ENCODE measurements around the gene GRIN1. TPM values are rescaled to one million over a fixed set of nuclear protein-coding genes. Genes with fewer than 3 reads are reported as not detected.

The GRIN1 gene
- total RNA-seq, 1 donor from 2014 or later: not detected

DNA sequence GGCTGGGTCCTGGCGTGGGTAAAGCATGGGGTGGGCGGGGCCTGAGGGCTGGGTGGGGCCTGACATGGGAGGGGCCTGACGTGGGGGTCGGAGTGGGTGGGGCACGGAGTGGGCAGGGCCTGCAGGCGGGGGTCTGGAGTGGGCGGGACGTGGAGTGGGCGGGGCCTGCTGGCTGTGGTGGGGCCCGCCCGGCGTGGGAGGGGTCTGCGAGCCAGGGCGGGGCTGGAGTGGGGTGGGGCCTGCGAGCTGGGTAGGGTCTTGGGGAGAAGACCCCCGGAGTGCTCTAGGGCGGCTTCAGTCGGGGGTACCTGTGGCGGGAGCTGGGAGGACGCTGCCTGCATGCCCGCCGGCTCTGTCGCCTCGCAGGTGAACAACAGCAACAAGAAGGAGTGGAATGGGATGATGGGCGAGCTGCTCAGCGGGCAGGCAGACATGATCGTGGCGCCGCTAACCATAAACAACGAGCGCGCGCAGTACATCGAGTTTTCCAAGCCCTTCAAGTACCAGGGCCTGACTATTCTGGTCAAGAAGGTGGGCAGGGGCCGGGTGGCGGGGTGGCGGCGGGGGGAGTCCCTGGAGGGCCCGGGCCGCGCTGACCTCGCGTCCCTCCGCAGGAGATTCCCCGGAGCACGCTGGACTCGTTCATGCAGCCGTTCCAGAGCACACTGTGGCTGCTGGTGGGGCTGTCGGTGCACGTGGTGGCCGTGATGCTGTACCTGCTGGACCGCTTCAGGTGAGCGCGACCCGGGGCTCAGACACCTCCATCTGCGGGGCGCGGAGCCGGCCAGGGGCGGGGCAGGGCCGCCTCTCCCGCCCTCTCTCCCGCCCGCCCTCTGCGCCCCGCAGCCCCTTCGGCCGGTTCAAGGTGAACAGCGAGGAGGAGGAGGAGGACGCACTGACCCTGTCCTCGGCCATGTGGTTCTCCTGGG, 22.9 kb downstream of the GRIN1 start:
- no peak for DNase-seq (ENCODE audit: low spot score)

- no peak for DNase-seq (ENCODE audit: low spot score)
Observed at GRCh38 chr9:137162505-137163364, 23.8 kb downstream of the GRIN1 start.

GRCh38 chr9:137163365-137163715, 24.4 kb downstream of the GRIN1 start:
- DNase-seq (ENCODE audit: low spot score): no peak

DNA sequence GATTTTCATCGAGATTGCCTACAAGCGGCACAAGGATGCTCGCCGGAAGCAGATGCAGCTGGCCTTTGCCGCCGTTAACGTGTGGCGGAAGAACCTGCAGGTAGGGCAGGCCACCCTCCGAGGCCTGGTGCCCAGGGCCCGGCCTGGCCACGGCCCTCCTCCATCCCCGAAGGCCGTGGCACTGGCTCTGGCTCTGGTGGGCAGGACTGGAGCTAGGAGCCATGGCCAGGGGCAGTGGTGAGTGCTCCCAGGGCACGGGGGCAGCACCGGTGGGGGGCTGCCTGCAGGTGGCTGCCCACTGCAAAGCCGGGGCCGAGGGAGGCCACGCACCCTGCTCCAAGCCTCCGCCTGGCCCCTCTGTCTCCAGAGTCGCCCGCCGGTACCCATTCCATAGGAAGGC, 24.9 kb downstream of the GRIN1 start:
- no peak for DNase-seq (ENCODE audit: low spot score)

DNA sequence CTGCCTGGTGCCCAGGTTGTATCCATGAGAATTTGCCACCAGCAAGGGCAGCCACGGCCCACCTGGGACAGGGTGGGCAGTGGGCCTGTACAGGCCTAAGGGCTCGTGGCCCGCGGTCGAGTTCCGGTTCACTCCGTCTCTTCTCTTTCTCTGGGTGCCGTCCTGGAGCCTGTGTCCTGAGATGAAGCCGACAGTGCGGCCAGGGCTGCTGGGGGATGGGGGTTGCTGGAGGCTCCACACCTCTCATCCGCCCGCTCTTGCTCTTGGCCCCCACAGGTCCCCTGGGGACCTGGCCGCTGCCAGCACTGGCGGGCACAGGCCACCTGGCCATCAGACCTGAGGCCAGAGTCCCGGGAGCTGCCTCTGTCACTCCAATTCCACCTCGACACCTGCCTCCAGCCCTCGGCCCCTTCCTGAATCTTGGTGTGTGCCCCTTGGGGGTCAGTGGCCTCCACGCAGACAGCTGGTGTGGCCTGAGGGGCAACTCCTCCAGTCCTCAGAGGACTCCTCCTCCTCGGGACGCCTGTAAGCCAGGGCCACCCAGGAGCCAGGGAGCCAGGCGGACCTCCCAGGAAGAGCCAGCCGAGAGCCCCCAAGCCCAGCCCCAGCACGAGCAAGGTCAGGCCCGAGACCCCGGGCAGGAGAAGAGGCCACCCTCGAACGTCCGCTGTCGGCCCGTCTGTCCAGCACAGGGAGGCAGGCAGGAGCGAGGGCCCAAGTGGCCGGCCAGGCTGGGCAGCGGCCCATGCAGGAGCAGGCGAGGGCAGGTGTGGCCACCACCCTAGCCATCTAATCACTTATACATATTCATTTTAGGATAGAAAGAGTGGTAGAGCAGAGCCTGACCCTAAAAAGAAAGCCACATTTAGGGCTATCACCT, 25.7 kb downstream of the GRIN1 start:
- DNase-seq (ENCODE audit: low spot score): no peak

DNA sequence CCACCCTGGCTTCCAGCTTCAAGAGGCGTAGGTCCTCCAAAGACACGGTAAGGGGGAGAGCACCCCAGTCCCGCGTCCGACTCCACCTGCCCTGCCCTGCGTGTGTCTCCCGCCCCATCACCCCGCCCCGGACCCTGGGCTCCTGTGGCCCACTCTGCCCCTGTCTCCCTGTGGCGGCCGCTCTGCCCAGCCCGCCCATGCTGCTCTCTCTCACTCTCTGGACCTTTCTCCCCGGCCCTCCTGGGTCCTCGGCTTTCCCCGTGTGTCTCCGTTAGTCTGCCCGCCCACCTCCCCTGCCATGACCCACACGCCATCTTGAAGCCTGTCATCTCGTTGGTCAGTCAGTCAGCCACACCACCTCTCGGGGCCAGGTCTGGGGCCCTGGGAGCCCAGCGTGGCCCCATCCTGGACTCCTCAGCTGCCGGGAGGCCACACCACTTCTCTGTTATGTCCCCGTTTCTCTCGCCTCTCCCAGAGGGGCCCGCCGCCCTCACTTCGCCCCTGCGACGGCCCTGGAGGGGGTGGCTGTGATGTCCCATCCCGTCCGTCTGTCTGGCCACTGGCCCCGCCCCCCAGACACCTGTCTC, 26.4 kb downstream of the GRIN1 start:
- DNase-seq (ENCODE audit: low spot score): no peak

GRCh38 chr9:137166380-137167229, 27.7 kb downstream of the GRIN1 start:
- no peak for DNase-seq (ENCODE audit: low spot score)

DNA sequence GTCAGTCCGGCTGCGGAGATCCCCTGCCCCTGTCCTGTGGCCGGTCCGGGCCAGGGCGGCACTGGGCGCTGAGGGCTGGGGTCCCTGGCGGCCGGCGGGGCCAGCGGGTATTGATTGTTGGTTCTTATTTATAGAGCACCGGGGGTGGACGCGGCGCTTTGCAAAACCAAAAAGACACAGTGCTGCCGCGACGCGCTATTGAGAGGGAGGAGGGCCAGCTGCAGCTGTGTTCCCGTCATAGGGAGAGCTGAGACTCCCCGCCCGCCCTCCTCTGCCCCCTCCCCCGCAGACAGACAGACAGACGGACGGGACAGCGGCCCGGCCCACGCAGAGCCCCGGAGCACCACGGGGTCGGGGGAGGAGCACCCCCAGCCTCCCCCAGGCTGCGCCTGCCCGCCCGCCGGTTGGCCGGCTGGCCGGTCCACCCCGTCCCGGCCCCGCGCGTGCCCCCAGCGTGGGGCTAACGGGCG, 28.4 kb downstream of the GRIN1 start:
- DNase-seq (ENCODE audit: low spot score): no peak

- no peak for DNase-seq (ENCODE audit: low spot score)
Observed at GRCh38 chr9:137167747-137168572, 29.0 kb downstream of the GRIN1 start.

DNA sequence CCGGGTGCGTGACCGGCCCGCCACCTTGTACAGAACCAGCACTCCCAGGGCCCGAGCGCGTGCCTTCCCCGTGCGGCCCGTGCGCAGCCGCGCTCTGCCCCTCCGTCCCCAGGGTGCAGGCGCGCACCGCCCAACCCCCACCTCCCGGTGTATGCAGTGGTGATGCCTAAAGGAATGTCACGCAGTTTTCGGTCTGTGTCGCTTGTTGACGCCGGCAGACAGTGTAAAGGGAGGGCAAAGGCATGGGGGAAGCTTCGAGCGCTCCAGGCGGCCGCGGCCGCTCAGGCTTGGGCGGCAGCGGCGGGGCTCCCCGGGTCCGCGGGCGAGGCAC, 29.6 kb downstream of the GRIN1 start:
- DNase-seq (ENCODE audit: low spot score): no peak

DNA sequence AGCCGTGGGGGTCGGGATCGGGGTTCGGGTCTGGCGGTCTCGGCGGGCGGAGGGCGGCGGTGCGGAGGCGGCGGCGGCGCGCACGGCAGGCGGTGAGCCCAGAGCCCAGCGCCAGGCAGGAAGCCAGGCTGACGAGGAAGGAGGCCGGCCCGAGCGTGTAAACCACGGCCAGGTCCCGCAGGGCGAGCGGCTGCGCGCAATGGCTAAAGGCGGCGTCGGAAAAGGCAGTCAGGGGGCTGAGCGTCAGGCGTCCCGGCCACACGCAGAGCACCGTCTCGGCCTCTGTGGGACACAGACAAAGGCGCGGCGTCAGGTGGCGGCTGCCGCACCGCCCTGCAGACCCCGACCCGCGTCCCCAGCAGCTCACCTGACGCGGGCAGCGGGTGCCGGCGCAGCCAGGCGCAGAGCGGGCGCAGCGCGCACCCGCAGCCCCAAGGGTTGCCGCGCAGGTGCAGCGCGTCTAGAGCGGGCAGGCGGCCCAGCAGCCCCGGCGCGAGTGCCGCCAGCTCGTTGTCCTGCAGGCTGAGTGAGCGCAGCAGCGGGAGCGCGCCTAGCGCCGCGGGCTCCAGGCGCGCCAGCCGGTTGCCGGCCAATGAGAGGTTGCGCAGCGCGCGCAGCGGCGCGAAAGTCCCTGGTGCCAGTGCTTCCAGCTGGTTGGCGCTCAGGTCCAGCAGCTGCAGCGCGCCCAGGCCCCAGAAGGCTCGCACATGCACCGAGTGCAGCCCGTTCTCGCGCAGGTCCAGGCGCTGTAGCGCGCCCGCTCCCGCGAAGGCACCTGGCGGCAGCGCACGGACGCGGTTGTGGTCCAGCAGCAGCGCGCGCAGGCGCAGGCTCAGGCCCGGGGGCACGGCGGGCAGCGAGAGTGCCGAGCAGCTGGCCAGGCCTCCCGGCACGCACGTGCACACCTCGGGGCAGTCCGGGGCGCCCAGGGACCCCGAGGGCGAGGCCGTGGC, 30.2 kb downstream of the GRIN1 start:
- DNase-seq (ENCODE audit: low spot score): no peak

GRCh38 chr9:137169896-137170358, 31.0 kb downstream of the GRIN1 start, which contains the start of gene LRRC26:
Gene LRRC26 (minus strand): TSS chr9:137170051. CDS start chr9:137169943, 108 bp downstream.
- no peak for DNase-seq (ENCODE audit: low spot score)

GRCh38 chr9:137170486-137171148, 31.7 kb downstream of the GRIN1 start:
- no peak for DNase-seq (ENCODE audit: low spot score)

GRCh38 chr9:137171149-137171900, 32.4 kb downstream of the GRIN1 start:
- DNase-seq (ENCODE audit: low spot score): no peak

GRCh38 chr9:137172901-137173795, 34.2 kb downstream of the GRIN1 start:
- no peak for DNase-seq (ENCODE audit: low spot score)

All from mesenteric fat pad (tissue), 1 donor.